Pancreas (tissue), 10 donors: ENCODE measurements around the gene ARHGAP21. TPM values are rescaled to one million over a fixed set of nuclear protein-coding genes. Genes with fewer than 3 reads are reported as not detected.

Source experiments
- ATAC-seq, 4 donors: fragments of 200-7000 bp; cut with Tn5 transposase; one replicate each; pipeline versions ENCODE4 v1.8.0 to v1.9.1; 2020; ENCODE audit warnings: mild to moderate bottlenecking in 4 of 4, moderate library complexity in 4 of 4
- DNase-seq, 6 donors: peaks; one replicate each; pipeline ENCODE4 v3.0.0-alpha.2; 2020
- FAIRE-seq: peaks from 2 replicates; lab custom pipeline; 2012; peaks lifted over from hg19 to GRCh38; lab: Jason Lieb, UNC
- H3K27ac ChIP-seq, 4 donors: fragments of 200-600 bp; sonication (generic); 1 replicate in 3 of 4; 2 replicates in 1 of 4; pipeline versions ENCODE4 v1.5.0 to v1.8.0; 2020
- H3K27me3 ChIP-seq, 4 donors: fragments of 200-600 bp; one replicate each; pipeline ENCODE4 v1.8.0; 2021
- H3K36me3 ChIP-seq, 3 donors: fragments of 200-600 bp; sonication (generic) in 1 of 3; one replicate each; pipeline versions ENCODE4 v1.5.0 to v1.8.0; 2020 to 2021
- H3K4me1 ChIP-seq, 3 donors: fragments of 200-600 bp; one replicate each; pipeline ENCODE4 v1.8.0; 2021
- H3K4me3 ChIP-seq, 4 donors: fragments of 200-600 bp; sonication (generic) in 2 of 4; one replicate each; pipeline versions ENCODE4 v1.5.0 to v1.8.0; 2020 to 2021
- H3K9me3 ChIP-seq, 4 donors: fragments of 200-600 bp; one replicate each; pipeline ENCODE4 v1.8.0; 2021
- WGBS, 2 donors: extraction: QIAGEN DNeasy Blood & Tissue Kit; methylation state at CpG; one replicate each; pipeline ENCODE4 v1.1.7; 2013; 5-methylcytosine and 5-hydroxymethylcytosine counted together
- intact Hi-C, 3 donors: fragments of 100-400 bp; cut with DNase I; formaldehyde crosslinking; loops; one replicate each; pipeline versions ENCODE4 v1.11.1 to v1.14.2; 2022
- polyA plus RNA-seq, 2 donors: library from polyadenylated mRNA; stranded (reverse); fragments of 200-250 nt; gene quantifications; one replicate each; pipeline ENCODE4 v1.2.3, GENCODE V29; 2013
- total RNA-seq, 6 donors: library from RNA; stranded (reverse); fragmentation: NEBNext Ultra II Directional in 4 of 6; extraction: Animal tissue kit (Norgen Biotek cat#: 25700) in 4 of 6; gene quantifications; one replicate each; pipeline versions ENCODE4 v1.2.1 to v1.2.4, GENCODE V29; 2021 to 2023
- TF ChIP-seq, protein P1 (sequence below), 4 donors: fragments of 200-600 bp; sonication (generic) in 3 of 4; IDR thresholded peaks; one replicate each; pipeline versions ENCODE4 v1.5.0 to v1.8.0; 2021; ENCODE audit warnings: antibody characterized with exemption in 4 of 4
- donor health status: healthy with polysubstance abuse.
- donor health status: DM: no; HTN: no; CAD: no; lungs with moderate emphysema.
- donor health status: DM: no; HTN: no; CAD: no.
- donor health status: control.
- donor health status: control.
- donor health status: Bipolar disorder and iron deficiency.
- donor health status: DM: yes; HTN: yes; CAD: no.
- donor health status: DM: no; HTN: no; CAD: no.
- donor health status: DM: no; HTN: no; CAD: no.
- donor health status: DM: yes; HTN: yes; CAD: no.

The ARHGAP21 gene
- total and polyA plus RNA-seq, 8 donors: 11.0 to 42.1 (median 25.2) TPM

- FAIRE-seq (no peak), DNase-seq (peak in 3 of 6 donors; percentile 38 to 75 (median 48)), ATAC-seq (no peak)
- Histone ChIP-seq H3K27ac (peak overlapping the region; percentile 88 to 97 (median 92)), H3K9me3 (no peaks in the 10 kb centered on the region), H3K27me3 (no peaks in the 10 kb centered on the region), H3K4me1 (peaks cover 5 to 17% (median 14%) of the 10 kb centered on the region in 3 donors), H3K36me3 (no peaks in the 10 kb centered on the region), H3K4me3 (peak overlapping the region; percentile 55 to 73 (median 64))
- intact Hi-C loops: no loop called here
- 0 to 1% methylated on average over 16 to 70 of the region's 70 CpGs for WGBS, 2 donors
- TF ChIP-seq, protein P1, sequence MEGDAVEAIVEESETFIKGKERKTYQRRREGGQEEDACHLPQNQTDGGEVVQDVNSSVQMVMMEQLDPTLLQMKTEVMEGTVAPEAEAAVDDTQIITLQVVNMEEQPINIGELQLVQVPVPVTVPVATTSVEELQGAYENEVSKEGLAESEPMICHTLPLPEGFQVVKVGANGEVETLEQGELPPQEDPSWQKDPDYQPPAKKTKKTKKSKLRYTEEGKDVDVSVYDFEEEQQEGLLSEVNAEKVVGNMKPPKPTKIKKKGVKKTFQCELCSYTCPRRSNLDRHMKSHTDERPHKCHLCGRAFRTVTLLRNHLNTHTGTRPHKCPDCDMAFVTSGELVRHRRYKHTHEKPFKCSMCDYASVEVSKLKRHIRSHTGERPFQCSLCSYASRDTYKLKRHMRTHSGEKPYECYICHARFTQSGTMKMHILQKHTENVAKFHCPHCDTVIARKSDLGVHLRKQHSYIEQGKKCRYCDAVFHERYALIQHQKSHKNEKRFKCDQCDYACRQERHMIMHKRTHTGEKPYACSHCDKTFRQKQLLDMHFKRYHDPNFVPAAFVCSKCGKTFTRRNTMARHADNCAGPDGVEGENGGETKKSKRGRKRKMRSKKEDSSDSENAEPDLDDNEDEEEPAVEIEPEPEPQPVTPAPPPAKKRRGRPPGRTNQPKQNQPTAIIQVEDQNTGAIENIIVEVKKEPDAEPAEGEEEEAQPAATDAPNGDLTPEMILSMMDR (IDR thresholded peaks at IDR 0.05): no peak
Observed at GRCh38 chr10:24723386-24723787, 300 bp downstream of the ARHGAP21 start.

DNA sequence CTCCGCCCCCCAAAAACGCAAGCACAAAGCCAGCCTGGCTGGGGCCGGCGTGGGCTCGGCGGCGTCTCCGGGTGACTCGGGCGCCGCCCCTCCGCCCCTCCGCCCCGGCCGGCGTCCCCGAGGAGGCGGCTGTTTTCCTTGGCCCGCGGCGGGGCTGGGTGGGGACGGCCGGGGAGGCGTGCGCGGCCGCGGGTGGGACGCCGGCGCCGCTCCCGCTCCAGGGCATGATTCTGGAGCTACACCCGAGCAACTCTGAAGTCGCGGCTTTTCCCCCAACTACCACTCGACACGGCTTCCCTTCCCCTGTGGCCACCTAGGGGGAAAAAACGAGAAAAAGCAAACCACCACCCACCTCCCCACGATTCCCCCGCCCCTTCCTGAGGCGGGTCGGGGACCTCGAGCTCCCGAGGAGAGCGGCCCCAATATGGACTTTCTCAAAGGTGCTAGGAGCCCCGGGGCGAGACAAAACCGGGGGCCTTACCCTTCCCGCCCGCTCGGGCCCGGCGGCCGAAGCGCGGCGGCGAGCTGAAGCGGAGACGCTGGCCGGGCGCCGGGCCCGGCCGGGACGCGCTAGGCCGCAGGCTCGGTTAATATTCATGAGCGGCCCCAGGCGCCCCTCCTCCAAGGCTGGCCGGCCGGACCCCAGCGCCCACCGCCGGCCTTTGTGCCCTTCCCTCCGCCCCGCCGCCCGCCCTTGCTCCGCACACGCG, 856 bp downstream of the ARHGAP21 start:
- FAIRE-seq: no peak
- ATAC-seq: peak; percentile 19 to 42 (median 26)

GRCh38 chr10:24722131-24722675, 1.5 kb downstream of the ARHGAP21 start:
- peak overlapping the region; percentile 88 to 97 (median 92) for H3K27ac ChIP-seq
- 2 to 3% methylated on average over 19 of the region's 19 CpGs for WGBS, 2 donors
- FAIRE-seq (no peak), DNase-seq (no peak), ATAC-seq (no peak)
- no peaks in the 10 kb centered on the region for H3K27me3 ChIP-seq
- TF ChIP-seq, protein P1 (IDR thresholded peaks at IDR 0.05): no peak
- no peaks in the 10 kb centered on the region for H3K9me3 ChIP-seq
- no peaks in the 10 kb centered on the region for H3K36me3 ChIP-seq
- peaks cover 5 to 17% (median 14%) of the 10 kb centered on the region in 3 donors for H3K4me1 ChIP-seq
- intact Hi-C loops: no loop called here
- peak overlapping the region; percentile 55 to 73 (median 64) for H3K4me3 ChIP-seq

More for the DNA sequence above, 856 bp downstream of the ARHGAP21 start:
- peak; percentile 41 to 81 (median 64) for DNase-seq
- Histone ChIP-seq H3K27ac (peak overlapping the region; percentile 88 to 97 (median 92)), H3K36me3 (no peaks in the 10 kb centered on the region), H3K27me3 (no peaks in the 10 kb centered on the region), H3K4me3 (peak overlapping the region; percentile 55 to 73 (median 64)), H3K4me1 (peaks cover 5 to 17% (median 14%) of the 10 kb centered on the region in 3 donors), H3K9me3 (no peaks in the 10 kb centered on the region)
- 0% methylated on average over 74 to 84 of the region's 84 CpGs for WGBS, 2 donors
- TF ChIP-seq, protein P1 (IDR thresholded peaks at IDR 0.05): no peak
- intact Hi-C loops: no loop called here

GRCh38 chr10:24721229-24722106, 2.2 kb downstream of the ARHGAP21 start:
- H3K27me3 ChIP-seq: no peaks in the 10 kb centered on the region
- no peaks in the 10 kb centered on the region for H3K36me3 ChIP-seq
- DNase-seq (peak; percentile 14 to 77 (median 38)), ATAC-seq (peak in 2 of 4 donors; percentile 7 to 10), FAIRE-seq (no peak)
- intact Hi-C loops: no loop called here
- H3K4me3 ChIP-seq: peak overlapping the region; percentile 55 to 73 (median 64)
- WGBS, 2 donors: 7% methylated on average over 35 of the region's 35 CpGs
- peak overlapping the region; percentile 5 to 97 (median 92) for H3K27ac ChIP-seq
- peaks cover 5 to 21% (median 18%) of the 10 kb centered on the region in 3 donors for H3K4me1 ChIP-seq
- TF ChIP-seq, protein P1 (IDR thresholded peaks at IDR 0.05): no peak
- H3K9me3 ChIP-seq: no peaks in the 10 kb centered on the region
